Ishikawa (cell line): ENCODE data around the gene AKT1S1.

Source experiments
- EGR1 ChIP-seq: IDR thresholded peaks from 2 replicates; pipeline ENCODE4 v1.6.1; 2012
- FOXM1 ChIP-seq: IDR thresholded peaks from 2 replicates; pipeline ENCODE4 v1.6.1; 2012; ENCODE audit warnings: low read depth, borderline replicate concordance
- REST ChIP-seq: IDR thresholded peaks from 2 replicates; pipeline ENCODE4 v1.6.1; 2012; ENCODE audit warnings: low read depth, mild to moderate bottlenecking
- USF1 ChIP-seq: IDR thresholded peaks from 2 replicates; pipeline ENCODE4 v1.6.1; 2012
- ZBTB7A ChIP-seq: IDR thresholded peaks from 2 replicates; pipeline ENCODE4 v1.6.1; 2012; ENCODE audit warnings: low read depth

- no peak for TF ChIP-seq ZBTB7A
- no peak for TF ChIP-seq EGR1
- TF ChIP-seq FOXM1 = no peak
- TF ChIP-seq REST = no peak
- no peak for TF ChIP-seq USF1
Measured at GRCh38 chr19:49839713-49840112, 37.4 kb downstream of the AKT1S1 start.
